ENCODE data around the gene HDAC1.
"Not testable (repeated sequence)": the region's sequence is repeated elsewhere in the genome, so short reads cannot be mapped to it uniquely, and the experiment has no call there.

HDAC1 gene

DNA sequence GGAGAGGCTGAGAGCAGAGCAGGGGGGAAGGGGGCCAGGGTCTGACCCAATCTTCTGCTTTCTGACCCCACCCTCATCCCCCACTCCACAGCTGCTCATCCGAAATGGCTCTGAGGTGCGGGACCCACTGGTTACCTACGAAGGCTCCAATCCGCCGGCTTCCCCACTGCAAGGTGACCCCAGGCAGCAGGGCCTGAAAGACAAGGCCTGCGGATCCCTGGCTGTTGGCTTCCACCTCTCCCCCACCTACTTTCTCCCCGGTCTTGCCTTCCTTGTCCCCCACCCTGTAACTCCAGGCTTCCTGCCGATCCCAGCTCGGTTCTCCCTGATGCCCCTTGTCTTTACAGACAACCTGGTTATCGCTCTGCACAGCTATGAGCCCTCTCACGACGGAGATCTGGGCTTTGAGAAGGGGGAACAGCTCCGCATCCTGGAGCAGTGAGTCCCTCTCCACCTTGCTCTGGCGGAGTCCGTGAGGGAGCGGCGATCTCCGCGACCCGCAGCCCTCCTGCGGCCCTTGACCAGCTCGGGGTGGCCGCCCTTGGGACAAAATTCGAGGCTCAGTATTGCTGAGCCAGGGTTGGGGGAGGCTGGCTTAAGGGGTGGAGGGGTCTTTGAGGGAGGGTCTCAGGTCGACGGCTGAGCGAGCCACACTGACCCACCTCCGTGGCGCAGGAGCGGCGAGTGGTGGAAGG lies 17.1 kb upstream of the HDAC1 start:
- no peak for DNase-seq
- no peak for ATAC-seq

- ATAC-seq = no peak
Observed at GRCh38 chr1:32275424-32275823, 16.5 kb upstream of the HDAC1 start.

DNA sequence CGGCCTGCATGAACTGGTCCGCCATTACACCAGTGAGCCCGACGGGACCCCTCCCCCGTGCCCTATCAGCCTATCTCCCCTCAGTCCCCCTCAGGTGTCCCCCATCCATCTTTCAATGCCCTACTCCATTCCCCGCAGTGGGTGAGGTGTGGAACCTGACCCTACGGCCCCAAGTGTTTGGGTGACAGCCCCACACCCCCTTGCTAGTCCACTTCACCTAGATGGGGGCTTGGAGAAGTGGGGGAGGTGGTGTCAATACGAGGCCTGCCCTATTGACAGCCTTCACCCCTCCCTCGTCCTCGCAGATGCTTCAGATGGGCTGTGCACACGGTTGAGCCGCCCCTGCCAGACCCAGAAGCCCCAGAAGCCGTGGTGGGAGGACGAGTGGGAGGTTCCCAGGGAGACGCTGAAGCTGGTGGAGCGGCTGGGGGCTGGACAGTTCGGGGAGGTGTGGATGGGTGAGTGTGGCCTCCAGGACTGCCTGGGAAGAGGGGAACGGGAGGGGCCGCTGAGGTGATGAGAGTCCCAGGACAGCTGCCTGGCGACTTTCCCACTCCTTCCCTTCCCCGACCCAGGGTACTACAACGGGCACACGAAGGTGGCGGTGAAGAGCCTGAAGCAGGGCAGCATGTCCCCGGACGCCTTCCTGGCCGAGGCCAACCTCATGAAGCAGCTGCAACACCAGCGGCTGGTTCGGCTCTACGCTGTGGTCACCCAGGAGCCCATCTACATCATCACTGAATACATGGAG lies 15.7 kb upstream of the HDAC1 start:
- DNase-seq (no peak), ATAC-seq (no peak)

More at GRCh38 chr1:32275424-32275823, 16.5 kb upstream of the HDAC1 start:
- no peak for DNase-seq

DNA sequence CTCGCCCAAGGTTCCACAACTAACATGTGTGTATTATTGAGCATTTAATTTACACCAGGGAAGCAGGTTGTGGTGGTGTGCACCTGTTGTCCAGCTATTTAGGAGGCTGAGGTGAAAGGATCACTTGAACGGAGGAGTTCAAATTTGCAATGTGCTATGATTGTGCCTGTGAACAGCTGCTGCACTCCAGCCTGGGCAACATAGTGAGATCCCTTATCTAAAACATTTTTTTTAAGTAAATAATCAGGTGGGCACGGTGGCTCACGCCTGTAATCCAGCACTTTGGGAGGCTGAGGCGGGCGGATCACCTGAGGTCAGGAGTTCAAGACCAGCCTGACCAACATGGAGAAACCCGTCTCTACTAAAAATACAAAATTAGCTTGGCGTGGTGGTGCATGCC lies 7.1 kb upstream of the HDAC1 start:
- ATAC-seq, DNase-seq: not testable (repeated sequence)

- no peak for ATAC-seq
- no peak for DNase-seq
Observed at GRCh38 chr1:32285658-32286057, 6.2 kb upstream of the HDAC1 start.

DNA sequence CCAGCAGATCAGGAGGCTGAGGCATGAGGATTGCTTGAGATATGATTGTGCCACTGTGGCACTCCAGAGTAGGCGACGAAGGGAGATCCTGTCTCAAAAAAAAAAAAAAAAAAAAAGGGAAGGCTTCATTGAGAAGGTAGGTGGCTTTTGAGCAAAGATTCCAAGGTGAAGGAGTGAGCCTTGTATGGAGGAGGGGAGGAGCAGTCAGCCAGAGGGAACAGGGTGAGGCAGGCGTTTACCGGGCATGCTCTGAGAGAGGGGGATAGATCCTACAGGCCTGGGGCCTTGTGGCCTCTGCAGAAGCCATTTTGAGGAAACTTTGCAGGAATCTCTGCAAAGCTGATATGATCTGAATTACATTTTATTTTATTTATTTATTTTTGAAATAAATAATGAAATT lies 5.1 kb upstream of the HDAC1 start:
- DNase-seq (no peak), ATAC-seq (no peak)

GRCh38 chr1:32289256-32289655 lies 2.6 kb upstream of the HDAC1 start:
- ATAC-seq (no peak), DNase-seq (no peak)

DNA sequence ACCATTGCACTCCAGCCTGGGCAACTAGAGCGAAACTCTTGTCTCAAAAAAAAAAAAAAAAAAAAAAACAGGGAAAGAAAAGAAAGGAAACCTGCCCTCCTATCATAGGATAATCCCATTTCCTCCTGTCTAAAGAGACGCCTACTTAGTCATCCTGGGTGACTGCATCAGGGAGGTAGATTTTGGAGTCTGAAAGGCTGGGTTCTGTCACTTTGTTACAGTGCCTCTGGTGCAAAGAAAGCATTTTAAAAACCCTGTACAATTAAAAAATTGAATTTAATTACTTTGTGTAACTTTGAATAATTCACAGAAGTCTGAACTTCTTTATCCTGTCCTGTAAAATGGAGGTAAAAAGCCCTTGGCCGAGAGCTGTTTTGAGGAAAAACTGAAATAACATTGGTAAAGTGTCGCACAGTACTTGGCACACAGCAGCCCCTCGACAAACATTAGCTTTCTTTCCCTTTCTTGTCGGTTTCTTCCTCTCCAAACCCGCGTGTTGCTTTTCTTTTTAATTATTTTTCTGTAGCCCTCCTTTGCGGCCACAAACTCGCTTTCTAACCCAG lies 657 bp upstream of the HDAC1 start:
- no peak for ATAC-seq
- no peak for DNase-seq

GRCh38 chr1:32298211-32298610 lies 6.3 kb downstream of the HDAC1 start:
- not testable (repeated sequence) for DNase-seq, ATAC-seq

- DNase-seq = no peak
- ATAC-seq = no peak
Observed at GRCh38 chr1:32299327-32299726, 7.4 kb downstream of the HDAC1 start.

GRCh38 chr1:32303358-32303757 lies 11.5 kb downstream of the HDAC1 start:
- no peak for ATAC-seq

GRCh38 chr1:32303997-32304622 lies 12.2 kb downstream of the HDAC1 start:
- ATAC-seq = no peak
- DNase-seq = no peak

More at GRCh38 chr1:32303358-32303757, 11.5 kb downstream of the HDAC1 start:
- DNase-seq = no peak

- DNase-seq (no peak), ATAC-seq (no peak)
Observed at GRCh38 chr1:32305310-32305709, 13.4 kb downstream of the HDAC1 start.

DNA sequence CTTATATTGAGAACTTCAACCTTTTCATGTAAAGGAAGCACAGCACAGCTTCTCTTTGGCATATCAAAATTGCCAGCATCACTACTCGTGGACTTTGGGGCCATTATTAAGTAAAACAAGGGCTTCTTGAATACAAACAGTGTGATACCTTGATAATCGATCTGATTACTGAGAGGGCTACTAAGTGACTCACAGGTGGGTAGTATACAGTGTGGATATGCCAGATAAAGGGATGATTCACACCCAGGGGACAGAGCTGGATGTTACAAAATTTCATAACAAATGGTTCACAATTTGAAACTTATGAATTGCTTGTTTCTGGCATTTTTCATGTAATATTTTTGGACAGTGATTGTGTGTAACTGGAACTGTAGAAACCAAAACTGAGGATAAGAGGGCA lies 15.4 kb downstream of the HDAC1 start:
- no peak for DNase-seq
- peak; percentile 73 for ATAC-seq

DNA sequence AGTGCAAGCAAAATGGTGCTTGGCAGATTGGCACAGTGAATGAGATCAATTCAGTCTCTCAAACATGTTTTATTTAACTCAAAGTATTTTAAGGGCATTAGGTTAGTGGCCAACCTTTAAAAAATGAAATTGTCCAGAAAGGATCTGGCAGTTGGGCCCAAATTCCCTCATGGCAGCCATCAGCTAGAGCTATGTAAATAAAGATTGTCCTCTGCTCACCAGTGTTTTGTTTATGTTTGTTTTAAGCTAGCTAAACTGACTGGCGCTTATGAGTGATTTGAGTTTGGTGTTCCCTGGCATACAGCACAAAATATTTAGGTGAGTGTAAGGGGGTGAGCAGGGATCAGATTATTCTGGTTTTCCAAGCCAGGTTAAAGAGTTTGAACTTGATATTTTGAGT lies 18.1 kb downstream of the HDAC1 start:
- no peak for DNase-seq
- no peak for ATAC-seq

DNA sequence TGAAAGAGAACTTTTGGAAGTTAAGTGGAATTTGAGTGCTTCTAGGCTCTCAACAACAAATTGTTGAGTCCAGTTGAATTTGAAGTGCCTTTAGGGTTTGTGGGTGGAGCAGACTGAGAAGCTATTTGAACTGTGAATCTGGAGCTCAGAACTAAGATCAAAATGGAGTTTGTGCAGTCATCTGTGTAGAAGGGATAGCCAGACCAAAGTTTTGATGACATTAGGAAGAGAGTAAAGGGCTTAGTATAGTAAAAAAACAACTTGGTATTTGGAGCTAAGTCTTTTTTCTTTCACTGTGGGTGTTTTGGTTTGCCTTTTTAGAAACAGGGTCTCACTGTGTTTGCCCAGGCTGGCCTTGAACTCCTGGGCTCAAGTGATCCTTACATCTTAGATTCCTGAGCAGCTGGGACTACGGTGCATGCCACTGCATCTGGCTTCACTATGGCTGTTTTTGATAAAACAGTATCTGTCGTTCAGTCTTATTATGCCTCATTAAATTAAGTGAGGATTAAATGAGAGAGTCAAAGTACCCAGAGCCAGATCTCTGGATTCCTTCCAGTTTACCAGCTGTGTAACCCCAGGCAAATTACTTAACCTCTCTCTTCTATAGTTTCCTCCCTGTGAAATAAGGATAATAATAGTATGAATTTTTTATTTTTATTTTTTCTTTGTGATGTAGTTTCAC lies 20.0 kb downstream of the HDAC1 start:
- ATAC-seq (no peak), DNase-seq (no peak)

- ATAC-seq (no peak), DNase-seq (no peak)
Observed at GRCh38 chr1:32316903-32317277, 25.0 kb downstream of the HDAC1 start.

- ATAC-seq = no peak
- DNase-seq = no peak
Observed at GRCh38 chr1:32318127-32318869, 26.4 kb downstream of the HDAC1 start.

DNA sequence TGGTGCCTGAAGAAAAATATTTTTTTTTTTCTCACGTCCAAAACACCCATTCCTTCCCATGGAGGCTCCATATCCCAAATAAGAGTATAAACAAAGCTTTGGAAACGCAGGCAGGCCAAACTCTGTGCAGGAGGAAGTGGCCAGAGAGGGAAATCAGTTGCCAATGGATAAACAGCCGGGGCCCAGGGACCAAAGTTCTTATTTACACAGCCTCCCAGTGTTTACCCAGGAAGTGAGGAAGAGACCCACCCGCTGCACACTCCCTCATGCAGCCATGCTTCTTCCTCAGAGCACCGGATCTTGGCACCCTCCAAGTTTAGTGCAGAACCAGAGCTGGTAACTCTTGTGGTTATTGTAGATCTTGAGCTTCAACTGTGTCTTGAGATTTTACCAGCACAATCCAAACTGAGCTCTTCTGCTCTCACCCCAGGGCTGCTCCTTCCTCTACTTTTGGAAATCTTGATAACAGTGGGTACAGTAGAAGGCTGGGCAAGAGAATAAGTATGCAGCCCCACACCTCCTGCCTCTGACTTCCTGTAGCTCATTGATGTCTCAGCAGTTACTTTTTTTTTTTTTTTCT lies 29.9 kb downstream of the HDAC1 start:
- ATAC-seq (no peak), DNase-seq (no peak)

DNA sequence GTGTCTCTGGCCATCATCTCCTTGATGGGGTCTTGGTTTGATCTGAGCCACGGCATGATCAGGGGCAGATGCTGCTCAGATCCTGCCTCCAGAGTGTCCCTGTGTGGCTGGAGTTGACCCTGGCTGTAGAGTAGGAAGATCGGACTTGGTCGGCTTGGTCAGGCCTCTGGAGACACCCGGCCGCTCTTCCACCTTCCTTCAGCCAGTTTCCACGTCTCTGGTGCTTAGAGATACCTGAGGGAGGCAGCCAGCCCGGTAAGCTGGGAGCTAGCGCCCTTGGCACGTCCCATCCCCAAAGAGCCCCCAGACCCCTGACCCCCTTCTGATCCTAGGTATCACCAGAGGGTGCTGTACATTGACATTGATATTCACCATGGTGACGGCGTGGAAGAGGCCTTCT lies 35.3 kb downstream of the HDAC1 start:
- DNase-seq = no peak
- no peak for ATAC-seq

- no peak for DNase-seq
- ATAC-seq = no peak
Observed at GRCh38 chr1:32329931-32330466, 38.1 kb downstream of the HDAC1 start.
